GM18867 (cell line): Measurements from ENCODE around the gene ARHGAP21.

ENCODE experiments used
- ATAC-seq: cut with Tn5 transposase; IDR thresholded peaks from one replicate; pipeline ENCODE4 v1.9.1; 2021; ENCODE audit warnings: mild to moderate bottlenecking, moderate library complexity; ENCODE audit not compliant: unreplicated experiment

Gene ARHGAP21

GRCh38 chr10:24723386-24723787 lies 300 bp downstream of the ARHGAP21 start:
- ATAC-seq, result peak; percentile 26

GRCh38 chr10:24722676-24723385 lies 856 bp downstream of the ARHGAP21 start:
- peak; percentile 31 for ATAC-seq

GRCh38 chr10:24722131-24722675 lies 1.5 kb downstream of the ARHGAP21 start:
- ATAC-seq, result peak; percentile 0

DNA sequence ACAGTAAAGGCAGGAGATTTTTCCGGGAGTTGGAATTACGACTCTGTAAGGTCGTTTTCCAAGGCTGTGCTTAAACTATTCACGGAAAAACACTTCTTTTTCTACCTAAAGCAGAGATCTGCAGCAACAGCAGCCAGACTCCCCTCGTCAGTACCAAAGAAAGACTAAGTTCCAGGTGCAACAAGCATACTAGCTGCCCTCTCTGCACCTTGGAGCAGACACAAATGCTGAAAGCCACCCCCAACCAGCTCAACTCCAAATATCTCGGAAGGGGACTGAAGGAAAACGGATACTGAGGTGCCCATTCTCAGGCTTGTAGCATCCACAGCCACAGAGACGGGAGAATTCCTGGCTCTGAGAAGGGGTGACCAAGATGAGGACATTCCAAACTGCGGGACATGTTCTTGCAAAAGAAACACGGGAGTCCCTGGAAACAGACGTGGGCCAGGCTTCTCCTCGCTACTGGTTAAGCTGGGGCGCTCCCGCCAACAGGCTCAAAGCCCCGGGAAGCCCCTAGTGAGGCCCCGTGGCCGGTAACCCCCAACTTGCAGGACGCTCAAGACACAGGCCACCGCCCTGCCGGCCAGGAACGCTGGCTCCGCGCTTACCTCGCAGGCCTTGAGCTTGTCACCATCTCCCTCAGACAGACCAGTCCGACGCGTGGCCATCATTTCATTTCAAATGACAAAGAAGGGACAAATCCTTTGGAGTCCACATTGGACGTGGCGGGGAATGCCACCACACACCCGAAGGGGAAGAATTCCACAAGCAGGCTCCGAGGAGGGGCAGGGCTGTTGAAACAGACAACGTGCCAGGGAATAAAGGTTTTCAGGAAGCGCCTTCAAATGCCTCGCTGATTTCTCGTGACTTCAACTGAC lies 2.2 kb downstream of the ARHGAP21 start:
- no peak for ATAC-seq

DNA sequence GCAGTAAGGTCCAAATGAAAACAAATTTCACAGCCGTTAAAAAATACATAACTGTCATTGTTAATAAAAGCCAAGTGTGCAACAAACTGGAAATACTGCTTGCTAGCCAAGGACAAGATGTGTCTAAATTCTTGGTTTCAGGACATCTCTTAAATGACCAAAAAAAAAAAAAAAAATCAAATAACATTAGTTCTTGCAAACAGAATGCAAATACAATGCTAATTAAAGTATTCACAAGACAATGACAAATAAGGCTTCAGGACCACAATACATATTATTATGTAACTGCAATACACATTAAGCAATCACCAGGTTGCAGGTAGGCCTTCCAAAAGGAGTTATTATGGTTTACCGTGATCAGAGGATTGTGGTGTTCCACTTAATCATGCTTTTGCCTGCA lies 3.6 kb downstream of the ARHGAP21 start:
- no peak for ATAC-seq

DNA sequence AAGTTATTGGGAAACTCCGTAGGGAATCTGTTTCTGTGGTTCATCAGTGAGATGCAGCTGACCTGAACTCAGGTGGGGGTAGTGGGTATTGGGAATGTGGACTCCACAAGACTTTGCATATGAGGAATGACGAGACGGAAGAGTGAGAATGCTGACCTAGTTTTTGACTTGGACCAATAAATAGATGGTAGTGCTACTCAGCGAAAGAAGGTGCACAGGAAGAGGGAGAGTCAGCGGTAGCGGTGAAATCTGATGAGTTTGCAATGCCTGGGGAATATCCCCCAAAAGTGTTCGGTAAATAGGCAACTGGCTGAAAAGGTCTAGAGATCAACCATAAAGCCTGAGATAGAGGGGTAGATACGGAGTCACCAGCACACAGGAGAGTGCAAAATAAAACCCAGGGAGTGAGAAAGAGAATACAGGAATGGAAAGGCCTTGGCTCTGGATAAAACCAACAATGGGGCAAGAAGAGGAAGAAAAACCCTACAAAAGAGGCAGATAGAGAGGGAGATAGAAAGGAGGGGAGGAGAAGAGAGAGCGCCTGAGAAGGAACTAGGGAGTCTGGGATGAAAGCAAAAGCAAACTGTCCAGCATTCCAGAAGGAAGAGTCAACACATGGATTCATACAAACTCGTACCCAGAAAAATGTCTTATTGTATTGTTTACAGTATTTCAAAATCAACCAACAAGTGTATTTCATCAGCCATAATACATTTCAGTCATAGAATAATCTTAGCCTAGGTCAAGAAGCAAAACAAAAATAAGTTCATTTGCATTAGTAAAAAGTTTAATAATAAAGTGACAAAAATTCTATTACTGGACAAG lies 5.4 kb downstream of the ARHGAP21 start:
- ATAC-seq, result no peak

GRCh38 chr10:24716295-24716694 lies 7.4 kb downstream of the ARHGAP21 start:
- ATAC-seq, result no peak

DNA sequence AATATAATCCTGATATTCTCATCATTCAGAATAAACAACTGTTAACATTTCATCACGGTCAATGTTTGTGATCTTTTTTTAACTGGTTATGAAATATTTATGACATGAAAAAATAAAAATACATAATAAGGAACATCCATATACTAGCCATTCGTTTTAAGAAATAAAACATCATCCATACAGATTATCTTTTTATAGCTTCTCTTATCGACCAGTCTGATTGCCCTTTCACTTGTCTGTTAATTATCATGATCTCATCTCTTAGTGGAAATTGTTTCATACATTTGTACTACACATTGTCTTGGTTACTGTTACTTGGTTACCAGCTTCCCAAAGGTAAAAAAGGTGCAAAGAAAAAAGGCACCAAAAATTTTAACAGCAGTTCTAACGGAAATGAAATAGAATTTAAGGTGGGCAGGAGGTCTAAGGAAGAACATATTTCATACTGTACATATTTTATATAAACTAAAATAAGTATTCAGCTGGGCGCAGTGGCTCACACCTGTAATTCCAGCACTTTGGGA lies 8.4 kb downstream of the ARHGAP21 start:
- no peak for ATAC-seq

GRCh38 chr10:24713086-24713485 lies 10.6 kb downstream of the ARHGAP21 start:
- no peak for ATAC-seq

DNA sequence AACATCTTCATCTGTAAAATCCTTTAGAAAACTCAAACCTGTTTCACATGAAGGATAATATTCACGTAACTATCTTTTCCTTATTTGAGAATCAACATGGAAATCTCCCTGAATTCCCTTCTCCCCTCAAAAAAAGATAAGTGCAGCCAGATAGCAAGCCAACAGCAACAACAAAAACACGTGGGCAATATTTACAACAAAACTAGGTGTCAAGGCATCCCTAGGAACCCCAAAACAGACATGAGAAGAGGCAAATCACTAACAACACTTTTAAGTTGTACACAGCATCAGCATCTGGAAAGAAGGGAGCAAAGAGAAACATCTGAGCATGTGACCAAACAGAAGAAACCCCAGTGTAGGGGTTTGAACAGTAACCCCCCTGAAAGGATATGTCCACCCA lies 12.2 kb downstream of the ARHGAP21 start:
- ATAC-seq, result no peak

GRCh38 chr10:24708081-24708480 lies 15.6 kb downstream of the ARHGAP21 start:
- ATAC-seq, result no peak

GRCh38 chr10:24707445-24707844 lies 16.2 kb downstream of the ARHGAP21 start:
- ATAC-seq, result peak; percentile 65

- ATAC-seq, result no peak
These were observed 17.1 kb downstream of the ARHGAP21 start for GRCh38 chr10:24706479-24707118.

GRCh38 chr10:24703700-24704099 lies 20.0 kb downstream of the ARHGAP21 start:
- ATAC-seq, result no peak

GRCh38 chr10:24701447-24701846 lies 22.2 kb downstream of the ARHGAP21 start:
- peak; percentile 92 for ATAC-seq

- no peak for ATAC-seq
These were observed 22.7 kb downstream of the ARHGAP21 start for GRCh38 chr10:24700948-24701347.

DNA sequence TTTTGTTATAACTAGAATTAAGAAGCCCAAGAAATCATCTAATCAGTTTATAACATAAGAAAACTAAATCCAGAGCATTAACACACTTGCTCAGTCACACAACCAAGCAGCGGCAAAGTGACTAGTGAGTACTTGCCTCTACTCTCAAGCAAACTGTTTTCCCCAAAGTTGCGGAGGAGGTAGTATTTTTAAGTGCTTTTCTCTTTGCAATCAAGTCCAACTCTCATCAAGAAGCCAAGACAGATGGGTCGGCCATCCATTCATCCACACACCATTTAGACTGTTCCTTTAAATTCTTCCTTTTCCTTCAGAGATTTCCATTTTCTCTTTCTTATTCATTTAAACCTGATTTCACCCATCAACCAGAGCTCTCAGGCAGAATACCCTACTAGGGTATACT lies 25.4 kb downstream of the ARHGAP21 start:
- no peak for ATAC-seq

- no peak for ATAC-seq
These were observed 26.6 kb downstream of the ARHGAP21 start for GRCh38 chr10:24697080-24697479.

GRCh38 chr10:24695452-24695851 lies 28.2 kb downstream of the ARHGAP21 start:
- no peak for ATAC-seq

DNA sequence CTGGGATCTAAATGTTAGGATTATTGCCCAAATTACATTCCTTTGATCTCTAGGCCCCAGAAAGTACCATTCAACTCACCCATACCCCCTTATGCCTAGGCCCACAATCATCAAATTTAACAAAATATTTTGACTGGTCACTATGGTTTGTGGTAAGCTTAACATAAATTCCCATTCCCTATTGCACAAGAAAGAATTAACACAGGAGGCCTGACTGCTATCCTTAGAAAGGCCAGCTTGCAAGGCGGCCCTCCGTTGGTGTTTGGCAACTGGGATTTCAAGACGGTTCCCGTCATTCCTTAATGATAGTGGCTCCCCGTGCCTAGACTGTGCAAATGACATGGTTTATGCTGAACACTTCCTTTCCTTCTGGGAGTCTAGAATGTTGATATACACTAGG lies 29.6 kb downstream of the ARHGAP21 start:
- no peak for ATAC-seq
